ENCODE data around the gene FYN.

The FYN gene

GRCh38 chr6:111692327-111693164, 180.7 kb downstream of the FYN start:
- TF ChIP-seq, protein P1, sequence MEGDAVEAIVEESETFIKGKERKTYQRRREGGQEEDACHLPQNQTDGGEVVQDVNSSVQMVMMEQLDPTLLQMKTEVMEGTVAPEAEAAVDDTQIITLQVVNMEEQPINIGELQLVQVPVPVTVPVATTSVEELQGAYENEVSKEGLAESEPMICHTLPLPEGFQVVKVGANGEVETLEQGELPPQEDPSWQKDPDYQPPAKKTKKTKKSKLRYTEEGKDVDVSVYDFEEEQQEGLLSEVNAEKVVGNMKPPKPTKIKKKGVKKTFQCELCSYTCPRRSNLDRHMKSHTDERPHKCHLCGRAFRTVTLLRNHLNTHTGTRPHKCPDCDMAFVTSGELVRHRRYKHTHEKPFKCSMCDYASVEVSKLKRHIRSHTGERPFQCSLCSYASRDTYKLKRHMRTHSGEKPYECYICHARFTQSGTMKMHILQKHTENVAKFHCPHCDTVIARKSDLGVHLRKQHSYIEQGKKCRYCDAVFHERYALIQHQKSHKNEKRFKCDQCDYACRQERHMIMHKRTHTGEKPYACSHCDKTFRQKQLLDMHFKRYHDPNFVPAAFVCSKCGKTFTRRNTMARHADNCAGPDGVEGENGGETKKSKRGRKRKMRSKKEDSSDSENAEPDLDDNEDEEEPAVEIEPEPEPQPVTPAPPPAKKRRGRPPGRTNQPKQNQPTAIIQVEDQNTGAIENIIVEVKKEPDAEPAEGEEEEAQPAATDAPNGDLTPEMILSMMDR (IDR thresholded peaks at IDR 0.05; ENCODE audit: low read length, missing control alignments) = no peak
- H3K4me3 ChIP-seq (replicated peaks; ENCODE audit: low read depth, low read length) = no peak overlapping the region
- no peak for DNase-seq (ENCODE audit: low read depth)

GRCh38 chr6:111691345-111692225, 181.7 kb downstream of the FYN start:
- TF ChIP-seq, protein P1 (IDR thresholded peaks at IDR 0.05; ENCODE audit: low read length, missing control alignments) = no peak
- H3K4me3 ChIP-seq (replicated peaks; ENCODE audit: low read depth, low read length) = no peak overlapping the region
- peak; percentile 44 for DNase-seq (ENCODE audit: low read depth)

DNA sequence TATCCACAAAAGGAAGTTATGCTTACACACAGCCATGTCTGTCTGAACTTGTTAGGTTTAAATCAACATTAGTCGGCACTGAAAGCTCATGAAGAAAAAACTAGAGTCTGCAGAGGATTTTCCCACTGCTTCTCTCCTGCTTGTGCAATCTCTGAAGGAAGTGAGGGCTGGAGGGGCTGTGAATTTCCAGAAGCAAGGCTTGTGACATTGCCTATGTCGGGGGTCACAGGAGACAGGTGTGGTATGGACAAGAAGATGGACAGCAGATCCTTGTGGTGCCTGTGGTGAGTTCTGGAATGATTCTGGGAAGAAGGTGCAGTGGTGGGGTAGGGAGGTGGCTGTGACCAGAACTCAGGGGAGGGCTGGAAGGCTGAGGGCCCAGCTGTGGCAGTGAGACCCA, 183.3 kb downstream of the FYN start:
- no peak overlapping the region for H3K4me3 ChIP-seq (replicated peaks; ENCODE audit: low read depth, low read length)
- TF ChIP-seq, protein P1 (IDR thresholded peaks at IDR 0.05; ENCODE audit: low read length, missing control alignments) = no peak
- DNase-seq (ENCODE audit: low read depth) = no peak

DNA sequence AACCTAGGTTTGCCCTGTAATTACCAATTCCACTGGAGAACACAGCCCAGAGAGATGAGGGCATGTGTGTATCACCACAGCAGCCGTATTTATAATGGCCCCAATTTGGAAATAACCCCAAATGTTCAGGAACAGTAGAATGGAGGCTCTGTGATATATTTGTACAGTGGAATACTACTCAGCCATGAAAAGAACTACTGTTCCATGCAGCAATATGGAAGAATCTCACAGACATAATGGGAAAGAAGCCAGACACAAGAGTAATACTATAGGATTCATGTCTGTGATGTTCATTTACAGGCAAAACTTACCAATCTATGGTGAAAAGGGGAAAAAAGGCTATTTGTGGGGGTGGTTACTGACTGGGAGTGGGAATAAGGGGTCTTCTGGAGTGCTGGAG, 183.8 kb downstream of the FYN start:
- H3K4me3 ChIP-seq (replicated peaks; ENCODE audit: low read depth, low read length) = no peak overlapping the region
- no peak for DNase-seq (ENCODE audit: low read depth)
- TF ChIP-seq, protein P1 (IDR thresholded peaks at IDR 0.05; ENCODE audit: low read length, missing control alignments) = no peak

DNA sequence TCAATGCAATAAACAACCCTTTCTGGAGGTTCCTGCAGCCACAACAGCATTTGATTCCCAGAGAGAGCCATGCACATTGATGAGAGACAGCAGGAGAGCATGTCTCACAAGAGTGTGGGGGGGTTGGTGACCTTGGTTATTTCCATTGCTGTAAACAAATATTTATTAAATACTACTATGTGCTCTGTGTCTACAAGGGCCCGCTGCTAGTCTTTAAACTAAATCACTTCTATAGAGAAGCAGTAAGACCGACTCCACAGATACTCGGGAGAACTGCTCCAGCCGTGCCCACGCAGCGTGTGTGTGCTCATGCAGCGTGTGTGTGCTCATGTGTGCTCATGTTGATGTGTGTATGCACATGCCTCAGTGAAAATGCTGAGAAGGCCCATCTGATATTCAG, 184.9 kb downstream of the FYN start:
- TF ChIP-seq, protein P1 (IDR thresholded peaks at IDR 0.05; ENCODE audit: low read length, missing control alignments) = no peak
- no peak for DNase-seq (ENCODE audit: low read depth)
- no peak overlapping the region for H3K4me3 ChIP-seq (replicated peaks; ENCODE audit: low read depth, low read length)

DNA sequence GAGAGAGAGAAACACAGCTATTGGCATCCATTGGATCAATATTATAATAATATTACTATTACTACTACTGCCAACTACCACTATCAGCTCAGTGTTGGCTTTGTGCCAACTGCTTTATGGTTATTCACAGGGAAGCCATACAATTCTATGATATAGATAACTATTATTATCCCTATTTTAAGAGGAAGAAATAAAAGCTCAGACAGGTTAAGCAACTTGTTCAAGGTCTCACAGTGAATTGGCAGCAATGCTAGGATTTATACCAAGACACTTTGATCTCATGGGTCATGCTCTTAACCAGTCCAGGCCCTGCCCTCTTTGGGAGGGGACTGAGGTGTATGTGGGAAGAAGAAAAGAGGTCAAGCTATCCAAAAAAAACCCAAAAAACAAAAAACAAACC, 185.6 kb downstream of the FYN start:
- no peak overlapping the region for H3K4me3 ChIP-seq (replicated peaks; ENCODE audit: low read depth, low read length)
- no peak for DNase-seq (ENCODE audit: low read depth)
- TF ChIP-seq, protein P1 (IDR thresholded peaks at IDR 0.05; ENCODE audit: low read length, missing control alignments) = no peak

Measured in fibroblast of pulmonary artery (primary cell).